NCI-H2227 (cell line): ENCODE data around the gene CLEC19A.

Source experiments
- DNase-seq: peaks from one replicate; lab custom pipeline; 2025; ENCODE audit not compliant: unreplicated experiment; lab: John Stamatoyannopoulos, UW

CLEC19A gene

GRCh38 chr16:19285431-19285830 lies at the start of gene CLEC19A:
CLEC19A (plus strand) TSS chr16:19285731; CDS start chr16:19285852, 121 bp downstream.
- no peak for DNase-seq

DNA sequence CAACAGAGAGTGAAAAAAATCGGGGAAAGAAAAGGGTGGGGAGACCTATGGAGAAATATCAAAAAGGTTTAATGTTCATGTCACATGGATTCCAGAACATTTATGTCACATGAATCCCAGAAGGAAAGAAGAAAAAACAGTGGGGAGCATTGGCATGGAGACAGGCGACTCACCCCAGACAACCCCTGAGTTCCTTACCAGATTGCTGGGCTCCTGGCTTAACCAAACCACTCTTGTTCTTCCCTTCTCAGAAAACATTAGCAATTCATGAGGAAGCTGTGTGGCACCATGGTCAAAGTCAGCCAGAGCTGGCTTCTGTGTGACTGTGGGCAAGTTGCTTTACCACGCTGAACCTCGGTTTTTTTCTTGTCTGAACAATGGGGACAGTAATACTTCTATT lies 49.6 kb upstream of the CLEC19A start:
- DNase-seq = no peak

- DNase-seq = no peak
Observed at GRCh38 chr16:19236561-19237209, 48.8 kb upstream of the CLEC19A start.

- DNase-seq = no peak
Observed at GRCh38 chr16:19238406-19238805, 47.1 kb upstream of the CLEC19A start.

- no peak for DNase-seq
Observed at GRCh38 chr16:19239511-19240155, 45.9 kb upstream of the CLEC19A start.

DNA sequence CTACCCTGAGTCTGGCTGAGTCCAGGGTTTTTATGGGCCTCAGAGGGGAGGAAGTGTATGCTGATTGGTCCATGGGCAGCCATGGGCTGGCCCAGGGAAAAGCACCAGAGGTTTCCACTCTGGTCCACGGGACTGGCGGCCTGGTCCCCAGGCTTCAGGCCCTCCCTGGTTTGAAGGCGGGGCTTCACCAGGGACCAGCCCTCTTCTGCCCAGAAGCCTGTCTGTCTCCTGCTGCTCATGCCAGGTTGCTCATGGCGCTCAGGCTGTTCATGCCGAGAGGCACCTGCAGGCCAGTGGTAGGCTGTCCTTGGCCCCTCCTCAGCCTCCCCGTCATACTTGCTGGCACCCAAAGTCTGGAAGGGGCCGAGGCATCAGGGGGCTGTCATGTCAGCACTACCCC lies 45.0 kb upstream of the CLEC19A start:
- no peak for DNase-seq

DNA sequence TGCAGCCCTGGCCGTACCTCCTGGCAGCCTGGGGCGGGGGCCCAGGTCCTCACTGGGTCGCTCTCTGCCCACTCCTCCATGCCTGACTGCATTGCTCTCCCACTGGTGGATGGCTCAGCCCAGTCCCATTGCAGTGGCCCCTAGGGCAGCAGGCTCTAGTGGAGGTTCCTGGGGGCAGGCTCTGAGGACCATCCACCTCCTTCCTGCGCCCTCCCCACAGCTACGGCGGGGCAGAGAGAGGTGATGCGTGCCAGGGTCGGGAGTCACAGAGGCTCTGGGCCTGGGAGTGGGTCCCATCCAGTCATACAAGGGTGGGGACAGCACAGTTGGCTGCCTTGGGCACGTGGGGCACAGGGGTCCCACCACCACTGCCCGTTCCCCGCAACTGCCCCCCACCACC lies 44.0 kb upstream of the CLEC19A start:
- DNase-seq = no peak

DNA sequence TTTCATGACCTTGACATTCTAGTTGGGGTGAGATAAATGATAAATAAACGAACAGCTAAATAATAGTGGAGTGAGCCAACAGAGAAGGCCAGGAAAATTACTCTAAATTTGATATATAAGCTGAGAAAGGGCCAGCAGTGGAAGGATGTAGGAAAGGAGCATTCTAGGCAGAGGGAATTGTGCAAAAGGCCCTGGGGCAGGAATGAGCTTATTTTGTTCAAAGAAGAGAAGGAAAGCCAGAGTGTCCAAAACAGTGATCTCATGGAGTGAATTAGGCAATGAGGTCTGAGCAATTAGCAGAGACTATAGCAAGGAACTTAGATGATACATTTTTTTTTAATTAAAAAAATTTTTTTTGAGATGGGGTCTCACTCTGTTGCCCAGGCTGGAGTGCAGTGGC lies 43.3 kb upstream of the CLEC19A start:
- DNase-seq = no peak

- DNase-seq = no peak
Observed at GRCh38 chr16:19242987-19243575, 42.5 kb upstream of the CLEC19A start.

DNA sequence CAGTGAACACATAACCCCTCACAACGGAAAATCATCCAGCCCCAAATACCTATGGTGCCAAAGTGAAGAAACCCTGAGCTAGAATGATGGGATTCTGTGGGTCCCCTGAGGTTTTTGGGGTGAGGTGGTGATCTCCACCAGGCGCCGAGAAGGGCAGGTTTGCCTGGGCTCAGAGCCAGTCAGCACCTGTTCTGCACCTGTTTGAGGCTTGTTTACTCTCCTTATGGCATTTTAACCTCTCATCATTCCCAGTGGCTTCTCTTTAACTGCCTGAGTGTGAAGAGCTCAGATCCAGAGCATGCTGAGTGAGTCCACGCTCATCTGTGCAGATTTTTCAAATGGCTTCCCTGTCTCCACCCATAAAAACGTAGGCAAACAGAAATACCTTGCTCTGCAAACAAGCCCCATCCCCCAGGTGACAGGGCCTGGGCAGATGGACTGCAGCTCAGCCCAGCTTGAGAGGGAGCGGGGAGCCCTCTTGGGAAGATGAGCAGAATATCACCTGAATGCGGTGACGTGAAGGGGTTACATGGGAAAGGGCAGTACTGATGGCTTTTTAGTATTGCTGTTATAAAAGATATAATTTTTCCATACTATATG lies 40.1 kb upstream of the CLEC19A start:
- DNase-seq = no peak

DNA sequence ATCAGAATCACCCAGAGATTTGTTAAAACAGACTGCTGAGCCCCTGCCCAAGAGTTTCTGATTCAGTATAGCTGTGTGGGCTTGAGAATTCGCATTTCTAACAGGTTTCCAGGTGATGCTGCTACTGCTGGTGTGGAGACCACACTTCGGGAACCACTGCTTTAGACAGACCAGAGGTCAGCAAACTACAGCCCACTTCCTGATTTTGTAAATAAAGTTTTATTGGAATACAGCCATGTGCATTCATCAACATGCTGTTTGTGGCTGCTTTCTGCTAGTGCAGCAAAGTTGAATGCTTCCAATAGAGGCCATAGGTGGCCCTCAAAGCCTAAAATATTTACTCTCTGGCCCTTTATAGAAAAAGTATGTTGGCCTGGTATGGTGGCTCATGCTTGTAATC lies 32.6 kb upstream of the CLEC19A start:
- no peak for DNase-seq

GRCh38 chr16:19254611-19255010 lies 30.9 kb upstream of the CLEC19A start:
- no peak for DNase-seq

GRCh38 chr16:19264123-19264673 lies 21.3 kb upstream of the CLEC19A start:
- DNase-seq = no peak

DNA sequence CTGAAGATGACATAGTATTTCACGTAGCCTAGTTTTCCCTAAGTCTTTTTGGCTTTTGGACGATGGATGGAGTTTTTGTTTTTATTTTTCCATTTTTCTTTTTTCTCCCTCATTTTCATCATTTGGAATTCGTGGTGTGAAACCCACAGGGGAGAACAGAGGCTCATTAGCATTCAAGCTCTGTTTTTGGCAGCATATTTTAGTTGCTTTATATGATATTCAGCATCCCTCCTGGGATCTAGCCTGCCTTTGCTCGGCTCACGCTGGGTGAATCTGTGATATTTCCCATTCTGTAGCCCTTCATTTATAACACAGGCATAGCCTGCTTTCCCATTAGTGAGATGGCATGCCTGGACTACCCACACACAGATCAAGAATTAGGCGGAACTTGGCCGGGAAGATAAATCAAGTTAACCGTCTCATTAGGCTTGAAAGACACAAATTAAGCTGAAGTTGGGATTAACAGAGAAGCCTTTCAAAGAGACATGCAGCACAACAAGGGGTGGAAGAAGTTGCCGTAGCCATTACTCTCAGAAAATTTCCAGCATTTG lies 20.1 kb upstream of the CLEC19A start:
- DNase-seq = no peak

DNA sequence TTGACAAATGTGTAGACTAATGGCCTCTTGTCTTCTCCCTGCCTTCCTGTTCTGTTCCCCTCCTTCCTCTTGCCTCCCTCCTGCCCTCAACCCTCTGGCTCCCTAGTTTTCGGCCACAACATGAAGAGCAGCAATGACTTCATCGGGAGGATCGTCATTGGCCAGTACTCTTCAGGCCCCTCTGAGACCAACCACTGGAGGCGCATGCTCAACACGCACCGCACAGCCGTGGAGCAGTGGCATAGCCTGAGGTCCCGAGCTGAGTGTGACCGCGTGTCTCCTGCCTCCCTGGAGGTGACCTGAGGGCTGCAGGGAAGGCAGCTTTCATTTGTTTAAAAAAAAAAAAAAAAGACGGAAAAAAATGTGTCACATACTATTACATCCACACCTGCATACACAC lies 18.8 kb upstream of the CLEC19A start:
- no peak for DNase-seq

- no peak for DNase-seq
Observed at GRCh38 chr16:19269098-19269497, 16.4 kb upstream of the CLEC19A start.

DNA sequence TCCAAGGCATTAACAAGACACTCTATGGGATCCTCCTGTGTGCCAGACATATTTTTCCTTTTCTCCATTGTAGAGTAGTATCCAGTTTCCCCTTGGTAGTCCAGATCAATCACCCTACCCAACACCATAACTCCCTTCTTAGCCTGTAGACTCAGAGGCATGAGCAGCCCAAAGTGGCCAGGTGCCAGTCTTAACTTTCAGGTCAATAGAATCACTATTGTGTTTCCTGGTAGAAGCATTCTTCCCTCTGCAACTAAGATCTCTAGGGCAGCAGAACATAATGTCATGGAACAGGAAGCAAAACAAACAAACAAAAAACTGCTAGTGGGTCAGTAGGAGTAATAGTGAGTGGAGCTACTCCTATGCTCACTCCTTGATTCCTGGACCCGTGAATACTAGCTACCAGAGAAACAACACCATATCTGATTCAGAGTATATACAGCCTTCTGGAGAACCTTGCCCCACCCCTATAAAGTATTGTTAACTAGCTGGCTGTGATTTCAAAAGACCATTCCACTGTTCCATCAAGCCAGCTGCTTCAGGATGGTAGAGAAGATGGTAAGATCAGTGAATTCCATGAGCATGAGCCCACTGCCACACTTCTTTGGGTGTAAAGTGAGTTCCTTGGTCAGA lies 11.2 kb upstream of the CLEC19A start:
- no peak for DNase-seq

DNA sequence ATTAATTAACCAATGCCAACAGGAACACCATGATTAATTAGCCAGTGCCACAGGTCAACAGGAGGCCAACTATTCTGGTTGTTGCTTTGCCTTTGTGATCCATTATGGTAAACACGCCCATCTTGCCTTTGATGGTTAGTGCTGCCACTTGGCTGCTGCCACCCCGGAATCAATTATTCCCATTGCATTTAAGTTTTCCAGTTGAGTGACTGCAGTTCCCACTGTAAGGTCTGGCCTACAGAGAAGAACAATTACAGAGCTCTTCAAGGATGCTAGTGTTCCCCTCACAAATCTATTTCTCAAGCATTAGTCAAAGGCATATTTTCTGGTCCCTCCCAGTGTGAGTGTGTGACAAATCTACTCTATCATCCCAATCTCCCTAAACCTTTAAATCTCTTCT lies 7.1 kb upstream of the CLEC19A start:
- no peak for DNase-seq

DNA sequence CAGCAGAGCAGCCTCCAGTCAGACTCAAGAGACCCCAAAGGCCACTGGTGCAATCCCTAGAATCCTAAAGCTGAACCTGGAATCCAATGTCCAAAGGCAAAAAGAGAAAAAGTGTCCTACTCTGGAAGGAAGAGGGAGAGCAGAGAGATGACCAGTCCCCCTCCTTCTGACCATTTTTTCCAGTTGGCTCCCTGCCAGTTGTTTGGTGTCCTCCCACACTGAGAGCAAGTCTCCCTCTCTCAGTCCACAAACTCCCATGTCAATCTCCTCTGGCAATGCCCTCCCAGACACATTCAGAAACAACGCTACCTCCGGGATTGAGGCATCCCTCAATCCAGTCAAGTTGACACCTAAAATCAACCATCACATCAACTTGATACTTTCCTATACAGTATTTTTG lies 4.3 kb upstream of the CLEC19A start:
- peak; percentile 39 for DNase-seq

GRCh38 chr16:19282101-19282500 lies 3.4 kb upstream of the CLEC19A start:
- no peak for DNase-seq

DNA sequence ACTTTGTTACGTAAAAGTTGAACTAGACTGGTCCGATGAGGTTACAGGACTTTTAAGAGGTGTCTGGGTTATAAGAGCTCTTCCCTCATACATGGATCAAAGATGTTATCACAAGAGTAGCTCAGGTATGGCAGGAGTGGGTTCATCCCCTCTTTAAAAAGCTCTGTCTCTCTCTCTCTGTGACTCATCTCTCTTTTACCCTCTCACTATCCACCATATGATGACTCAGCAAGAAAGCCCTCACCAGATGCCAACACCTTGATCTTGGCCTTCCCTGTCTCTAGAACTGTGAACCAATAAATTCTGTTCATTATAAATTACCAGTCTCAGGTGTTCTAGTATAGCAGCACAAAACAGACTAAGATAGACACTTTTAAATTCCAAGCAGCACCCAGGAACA lies 1.9 kb upstream of the CLEC19A start:
- no peak for DNase-seq
